ENCODE results near the gene LAMP1.

- TF ChIP-seq, protein P1, sequence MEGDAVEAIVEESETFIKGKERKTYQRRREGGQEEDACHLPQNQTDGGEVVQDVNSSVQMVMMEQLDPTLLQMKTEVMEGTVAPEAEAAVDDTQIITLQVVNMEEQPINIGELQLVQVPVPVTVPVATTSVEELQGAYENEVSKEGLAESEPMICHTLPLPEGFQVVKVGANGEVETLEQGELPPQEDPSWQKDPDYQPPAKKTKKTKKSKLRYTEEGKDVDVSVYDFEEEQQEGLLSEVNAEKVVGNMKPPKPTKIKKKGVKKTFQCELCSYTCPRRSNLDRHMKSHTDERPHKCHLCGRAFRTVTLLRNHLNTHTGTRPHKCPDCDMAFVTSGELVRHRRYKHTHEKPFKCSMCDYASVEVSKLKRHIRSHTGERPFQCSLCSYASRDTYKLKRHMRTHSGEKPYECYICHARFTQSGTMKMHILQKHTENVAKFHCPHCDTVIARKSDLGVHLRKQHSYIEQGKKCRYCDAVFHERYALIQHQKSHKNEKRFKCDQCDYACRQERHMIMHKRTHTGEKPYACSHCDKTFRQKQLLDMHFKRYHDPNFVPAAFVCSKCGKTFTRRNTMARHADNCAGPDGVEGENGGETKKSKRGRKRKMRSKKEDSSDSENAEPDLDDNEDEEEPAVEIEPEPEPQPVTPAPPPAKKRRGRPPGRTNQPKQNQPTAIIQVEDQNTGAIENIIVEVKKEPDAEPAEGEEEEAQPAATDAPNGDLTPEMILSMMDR (IDR thresholded peaks at IDR 0.05) = no peak
- TF ChIP-seq POLR2AphosphoS5 (IDR thresholded peaks at IDR 0.05) (no peak), POLR2A (IDR thresholded peaks at IDR 0.05) (no peak)
These were observed 23.3 kb downstream of the LAMP1 start for GRCh38 chr13:113320226-113320875.
